ENCODE measurements around the gene MOB2.

DNA sequence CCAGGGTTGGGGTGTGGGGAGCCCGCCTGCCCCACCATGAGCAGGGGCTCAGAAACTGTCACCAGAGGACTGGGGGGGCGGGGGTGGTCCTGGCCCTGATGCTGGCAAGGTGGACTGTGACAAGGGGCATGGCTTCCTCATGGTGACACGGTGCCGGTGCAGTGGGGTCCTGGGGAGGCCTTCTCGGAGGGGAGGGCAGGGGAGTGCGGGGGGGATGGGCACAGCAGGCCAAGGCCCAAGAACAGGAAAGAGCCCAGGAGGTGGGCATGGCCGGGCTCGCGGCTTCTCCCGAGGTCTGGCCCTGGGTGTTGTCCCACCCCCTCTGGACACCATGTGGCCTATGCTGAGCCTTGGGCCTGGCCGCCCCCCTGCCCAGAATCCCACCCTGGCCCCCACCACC, 47.2 kb downstream of the MOB2 start:
- TF ChIP-seq TAF1 (conservative IDR thresholded peaks at IDR 0.05), result no peak
- TF ChIP-seq, protein P1, sequence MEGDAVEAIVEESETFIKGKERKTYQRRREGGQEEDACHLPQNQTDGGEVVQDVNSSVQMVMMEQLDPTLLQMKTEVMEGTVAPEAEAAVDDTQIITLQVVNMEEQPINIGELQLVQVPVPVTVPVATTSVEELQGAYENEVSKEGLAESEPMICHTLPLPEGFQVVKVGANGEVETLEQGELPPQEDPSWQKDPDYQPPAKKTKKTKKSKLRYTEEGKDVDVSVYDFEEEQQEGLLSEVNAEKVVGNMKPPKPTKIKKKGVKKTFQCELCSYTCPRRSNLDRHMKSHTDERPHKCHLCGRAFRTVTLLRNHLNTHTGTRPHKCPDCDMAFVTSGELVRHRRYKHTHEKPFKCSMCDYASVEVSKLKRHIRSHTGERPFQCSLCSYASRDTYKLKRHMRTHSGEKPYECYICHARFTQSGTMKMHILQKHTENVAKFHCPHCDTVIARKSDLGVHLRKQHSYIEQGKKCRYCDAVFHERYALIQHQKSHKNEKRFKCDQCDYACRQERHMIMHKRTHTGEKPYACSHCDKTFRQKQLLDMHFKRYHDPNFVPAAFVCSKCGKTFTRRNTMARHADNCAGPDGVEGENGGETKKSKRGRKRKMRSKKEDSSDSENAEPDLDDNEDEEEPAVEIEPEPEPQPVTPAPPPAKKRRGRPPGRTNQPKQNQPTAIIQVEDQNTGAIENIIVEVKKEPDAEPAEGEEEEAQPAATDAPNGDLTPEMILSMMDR (IDR thresholded peaks at IDR 0.05; ENCODE audit: low read depth, low read length, missing input control), result no peak
- no peak for TF ChIP-seq ZBTB33 (IDR thresholded peaks at IDR 0.05)

Measured in liver (tissue), 3 donors.